Suprapubic skin (tissue), 3 donors: ENCODE measurements around the gene HNRNPR.

ENCODE experiments used
- CTCF ChIP-seq, 2 donors: fragments of 200-600 bp in 1 of 2; fragments of 450-650 bp in 1 of 2; sonication (generic) in 1 of 2; IDR thresholded peaks; one replicate each; pipeline ENCODE4 v1.5.1; 2016 to 2019; ENCODE audit warnings: antibody characterized with exemption in 2 of 2, mild to moderate bottlenecking in 1 of 2, moderate library complexity in 1 of 2
- POLR2A ChIP-seq, 2 donors: fragments of 450-650 bp; IDR thresholded peaks; one replicate each; pipeline ENCODE4 v1.6.1; 2017; ENCODE audit warnings: antibody characterized with exemption in 2 of 2, mild to moderate bottlenecking in 2 of 2, moderate library complexity in 2 of 2

DNA sequence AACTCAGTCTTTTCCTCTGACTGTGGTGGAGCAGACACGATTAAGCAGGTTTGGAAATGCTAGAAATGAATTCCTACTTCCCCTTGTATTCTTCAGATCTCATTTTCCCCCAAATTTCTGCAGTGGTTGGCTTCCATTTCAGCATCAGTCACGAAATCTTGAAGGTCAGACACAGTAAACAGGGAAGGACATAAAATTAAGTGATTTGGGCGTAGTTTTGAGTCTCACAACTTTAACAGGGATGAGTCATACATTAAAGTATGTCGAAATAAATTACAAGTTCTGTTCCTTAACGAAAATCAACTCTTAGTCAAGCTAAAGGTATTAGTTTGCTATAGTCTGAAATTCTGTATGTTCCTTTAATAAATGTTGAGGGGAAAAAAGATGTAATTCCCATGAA is 61.1 kb downstream of the HNRNPR start:
- TF ChIP-seq CTCF (IDR thresholded peaks at IDR 0.05) (no peak), POLR2A (IDR thresholded peaks at IDR 0.05) (no peak)
